NCI-H146 treated with DMSO at 0.1 percent for 48 hours (cell line): Measurements from ENCODE around the gene SELP.

Experiments used
- DNase-seq: peaks from one replicate; lab custom pipeline; 2025; ENCODE audit not compliant: unreplicated experiment; lab: John Stamatoyannopoulos, UW

Gene SELP

DNA sequence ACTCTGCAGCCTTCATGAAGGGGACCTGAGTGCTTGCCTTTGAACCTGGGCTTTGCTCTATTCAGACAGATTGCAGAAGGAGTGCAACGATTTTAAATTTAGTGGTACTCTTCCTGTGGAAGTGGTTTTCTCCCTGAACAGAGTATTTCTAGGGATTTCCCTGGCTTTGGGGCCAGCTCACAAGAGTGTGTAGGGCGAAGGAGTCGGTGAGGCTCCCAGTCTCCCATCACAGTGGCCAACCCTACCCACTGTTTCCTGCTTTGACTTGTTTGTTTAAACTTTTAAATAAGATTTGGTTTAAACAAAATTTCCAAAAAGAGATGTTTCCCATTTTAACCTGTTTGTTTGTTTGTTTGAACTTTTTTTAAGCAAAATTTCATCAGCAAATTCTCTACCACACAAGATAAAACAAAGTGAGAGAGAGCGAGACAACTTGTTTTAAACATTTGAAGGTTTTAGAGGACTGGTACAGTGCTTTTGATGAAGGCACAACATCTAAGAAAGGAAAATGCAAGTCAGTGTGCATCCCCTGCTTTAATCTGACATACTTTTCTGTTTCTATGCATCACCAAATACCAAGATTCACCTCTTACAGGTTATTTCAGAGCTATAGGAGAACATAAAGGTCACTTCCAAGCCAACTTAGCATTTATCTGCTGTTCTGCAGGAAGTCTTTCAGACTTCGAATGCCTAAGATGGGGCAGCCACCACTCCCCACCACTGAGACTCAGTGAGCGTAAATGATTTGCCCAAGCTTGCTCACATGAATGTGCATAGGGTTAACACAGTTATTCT, 6.6 kb downstream of the SELP start:
- no peak for DNase-seq

DNA sequence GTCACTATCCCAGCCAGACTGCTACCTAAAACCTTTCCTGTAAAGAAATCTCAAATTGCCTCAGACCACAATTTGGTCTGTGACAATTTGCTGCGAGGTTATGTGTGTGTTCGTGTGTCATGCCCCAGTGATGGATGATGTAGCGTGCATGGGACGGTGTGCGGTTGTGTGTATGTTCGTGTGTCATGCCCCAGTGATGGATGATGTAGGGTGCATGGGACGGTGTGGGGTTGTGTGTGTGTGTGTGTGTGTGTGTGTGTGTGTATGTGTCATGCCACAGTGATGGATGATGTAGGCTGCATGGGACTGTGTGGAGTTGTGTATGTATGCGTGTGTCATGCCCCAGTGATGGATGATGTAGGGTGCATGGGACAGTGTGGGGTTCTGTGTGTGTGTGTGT, 9.4 kb downstream of the SELP start:
- DNase-seq: no peak

DNA sequence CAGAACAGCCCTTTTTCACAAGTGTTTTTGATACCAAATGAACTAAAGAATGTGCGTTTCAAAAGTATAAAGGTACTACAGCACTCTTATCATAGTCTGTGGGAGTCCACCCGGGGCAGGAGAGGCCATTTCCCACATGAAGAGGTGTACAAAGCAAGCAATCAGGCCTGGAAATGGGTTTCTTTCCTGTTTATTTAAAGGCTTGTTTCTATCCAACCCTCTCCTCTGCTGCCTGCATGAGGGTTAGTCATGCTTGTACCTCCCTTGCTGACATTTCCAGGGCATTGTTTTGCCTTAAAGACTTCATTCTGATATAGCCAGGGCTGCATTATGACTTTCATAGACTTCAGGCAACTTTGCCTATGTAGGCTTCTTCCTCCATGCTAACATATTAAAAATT, 11.6 kb downstream of the SELP start:
- DNase-seq: no peak

DNA sequence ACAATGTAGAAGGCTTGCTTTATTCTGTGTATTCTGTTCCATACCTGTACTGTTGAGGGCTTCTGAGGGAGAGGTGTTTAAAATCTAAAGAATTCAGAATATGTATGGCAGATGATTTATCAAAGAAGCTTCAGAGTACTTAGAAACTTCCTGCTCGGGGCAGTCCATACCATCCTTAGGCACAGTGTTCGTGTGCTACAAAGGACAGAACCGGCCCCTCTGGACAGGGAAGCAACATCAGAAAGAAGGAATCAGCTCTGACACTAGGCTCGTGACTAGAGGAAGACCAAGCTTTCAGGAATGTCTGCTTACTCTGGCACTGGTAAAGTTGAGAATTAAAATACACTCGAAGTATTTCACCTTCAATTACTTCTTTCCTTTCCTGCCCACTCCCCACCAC, 14.1 kb downstream of the SELP start:
- DNase-seq: no peak

DNA sequence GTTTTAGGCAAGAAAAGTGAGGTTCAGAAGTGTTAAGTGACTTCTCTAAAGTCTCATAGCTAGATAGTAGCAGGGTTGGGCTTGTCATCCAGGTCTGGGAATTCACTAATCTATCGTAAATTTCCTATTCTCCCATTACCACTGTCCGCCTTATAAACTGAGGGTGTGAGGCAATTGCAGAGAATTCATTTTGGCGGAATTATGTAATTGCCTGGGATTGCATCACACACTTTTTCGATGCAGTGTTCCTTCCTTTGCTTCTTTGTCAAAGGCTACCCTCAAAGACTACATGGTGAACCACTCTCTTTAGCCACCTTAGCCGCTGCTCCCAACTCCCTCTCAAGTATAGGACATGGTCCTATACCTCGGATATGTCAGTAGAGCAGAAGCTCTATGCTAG, 19.1 kb downstream of the SELP start:
- DNase-seq: no peak

DNA sequence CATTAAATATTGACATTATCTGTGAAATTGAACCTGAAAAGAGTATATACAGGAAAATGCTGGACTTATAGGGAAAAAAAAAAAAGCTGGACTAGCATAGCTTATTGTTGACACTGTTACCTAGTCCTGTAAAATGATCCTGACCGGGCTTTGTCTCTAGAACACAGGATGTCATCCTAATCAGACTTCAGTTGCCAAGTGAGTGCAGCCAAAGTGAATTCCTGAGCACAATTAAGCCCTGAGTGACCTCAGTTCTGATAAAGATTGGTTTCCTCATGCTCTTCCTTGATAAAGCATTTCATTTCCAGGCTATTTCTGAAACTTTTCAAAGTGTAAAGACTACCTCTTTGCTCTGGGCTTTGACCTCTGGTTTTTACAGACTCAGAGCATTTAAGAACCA, 19.8 kb downstream of the SELP start:
- peak; percentile 8 for DNase-seq

DNA sequence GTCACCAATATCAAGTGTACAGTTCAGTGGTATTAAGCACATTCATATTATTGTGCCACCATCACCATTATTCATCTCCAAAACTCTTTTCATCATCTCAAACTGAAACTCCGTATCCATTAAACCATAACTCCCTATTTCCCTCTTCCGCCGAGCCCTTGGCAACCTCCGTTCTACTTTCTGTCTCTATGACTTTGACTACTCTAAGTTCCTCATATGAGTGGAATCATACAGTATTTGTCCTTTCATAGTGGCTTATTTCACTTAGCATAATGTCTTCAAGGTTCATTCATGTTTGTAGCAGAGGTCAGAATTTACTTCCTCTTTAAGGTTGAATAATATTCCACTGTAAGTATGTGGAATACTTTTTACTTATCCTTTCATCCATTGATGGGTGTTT, 21.7 kb downstream of the SELP start:
- no peak for DNase-seq

DNA sequence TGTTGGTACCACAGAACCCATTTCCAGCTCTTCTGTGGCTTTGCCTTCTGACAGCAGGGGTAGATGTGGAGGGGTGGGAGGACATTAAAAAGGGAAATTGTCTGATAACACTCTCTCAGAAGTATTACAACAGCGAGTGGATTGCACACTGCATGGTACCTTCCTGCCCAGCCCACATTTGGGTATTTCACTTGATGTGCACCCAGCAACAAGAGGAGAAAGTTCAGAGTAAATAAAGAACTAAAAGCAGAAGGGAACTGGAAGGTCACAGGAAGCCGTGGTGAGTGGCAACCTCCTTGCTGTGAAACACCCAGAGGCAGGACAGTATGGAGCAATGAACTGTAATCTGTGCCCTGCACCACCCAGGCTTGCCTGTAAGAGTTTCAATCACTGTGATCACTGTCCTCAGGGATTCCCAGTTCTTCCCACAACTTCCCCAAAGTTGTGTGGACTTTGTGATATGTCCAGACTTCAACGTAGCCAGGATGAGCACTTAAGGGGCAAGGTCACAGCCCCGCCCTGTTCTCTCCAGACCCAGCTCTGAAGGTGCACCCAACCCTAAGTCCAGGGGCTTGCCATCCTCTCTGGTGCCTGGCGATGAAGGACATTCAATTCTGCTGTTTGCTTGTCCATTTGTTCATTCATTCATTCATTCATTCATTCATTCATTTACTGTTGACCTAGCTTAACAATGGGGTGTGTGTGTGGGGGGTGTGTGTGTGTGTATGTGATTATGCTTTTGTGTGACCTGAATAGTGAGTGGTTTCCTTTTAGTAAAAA, 25.0 kb downstream of the SELP start:
- DNase-seq: no peak

DNA sequence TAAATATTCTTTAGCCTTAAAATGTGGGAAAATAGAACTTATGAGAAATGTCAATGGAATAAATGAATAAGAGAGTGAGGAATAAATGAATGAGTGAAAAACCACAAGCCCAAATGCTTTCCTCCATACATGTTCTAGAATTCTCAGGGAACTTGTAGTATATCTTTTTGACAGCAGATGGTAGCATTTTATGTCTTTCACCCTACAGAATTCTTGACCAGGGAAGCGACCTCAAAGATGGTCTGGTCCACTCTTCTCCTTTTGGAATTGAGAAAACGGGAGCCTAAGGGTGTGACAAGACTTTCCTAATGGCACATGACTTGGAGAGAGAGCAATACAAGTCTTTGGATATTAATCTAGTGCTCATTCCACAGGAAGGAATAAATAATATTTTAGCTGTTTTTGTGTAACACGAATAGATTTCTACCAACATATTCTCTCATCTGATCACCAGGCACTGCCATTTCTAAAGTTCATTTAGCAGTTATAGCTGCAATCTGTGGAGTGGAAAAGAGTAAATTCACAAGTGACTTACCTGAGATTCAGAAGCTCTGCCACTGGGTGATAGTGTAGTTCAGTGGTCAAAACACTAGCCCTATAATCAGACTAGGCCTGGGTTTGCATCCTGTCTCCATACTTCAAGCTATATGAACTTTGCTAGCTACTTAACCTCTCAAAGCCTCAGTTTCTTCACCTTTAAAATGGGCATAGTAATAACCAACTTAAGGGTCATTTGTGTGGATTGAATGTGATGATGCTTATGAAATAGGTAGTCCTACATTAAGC, 28.6 kb downstream of the SELP start:
- no peak for DNase-seq

DNA sequence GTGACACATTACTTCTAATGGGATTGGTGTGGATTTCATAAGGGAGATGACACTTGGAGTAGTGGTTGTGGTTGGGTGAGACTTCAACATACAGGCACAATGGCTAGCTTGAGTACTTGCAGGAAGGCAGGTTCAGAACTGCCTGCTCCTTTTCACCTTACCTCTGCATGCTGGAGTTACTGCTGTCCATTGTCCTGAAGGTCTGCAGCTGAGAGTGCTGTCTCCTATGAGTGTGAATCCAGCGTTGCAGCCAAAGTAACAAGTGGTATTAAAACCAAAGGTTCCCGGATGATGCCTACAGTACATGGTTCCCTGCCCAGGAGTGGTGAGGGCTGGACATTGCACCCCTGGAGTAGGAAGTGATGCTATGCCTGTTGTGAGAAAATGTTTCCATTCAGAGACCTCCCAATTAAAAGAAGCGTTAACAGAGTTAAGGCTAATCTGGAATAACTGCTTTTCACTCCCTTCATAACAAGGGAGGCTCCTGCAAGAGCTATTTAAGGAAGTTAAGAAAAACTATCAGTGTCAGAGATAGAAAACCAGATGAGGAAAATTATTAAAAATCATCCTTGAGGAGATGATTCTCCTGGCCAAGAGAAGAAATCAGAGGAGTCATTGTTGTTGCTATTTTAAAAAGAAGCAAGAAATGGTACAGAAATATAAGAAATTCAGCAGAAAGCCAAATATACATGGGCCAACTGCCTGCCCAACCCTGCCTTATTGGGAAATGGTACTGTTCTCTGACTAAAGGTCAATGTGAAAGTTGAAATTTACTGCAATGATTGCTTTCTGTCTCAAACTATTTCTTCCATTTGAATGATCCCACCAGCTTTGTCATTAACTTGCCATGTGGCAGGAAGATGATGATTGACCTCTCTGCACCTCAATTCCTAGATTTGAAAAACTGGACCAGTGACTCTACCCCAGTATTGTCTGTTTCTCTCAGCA, 33.9 kb downstream of the SELP start:
- DNase-seq: no peak

DNA sequence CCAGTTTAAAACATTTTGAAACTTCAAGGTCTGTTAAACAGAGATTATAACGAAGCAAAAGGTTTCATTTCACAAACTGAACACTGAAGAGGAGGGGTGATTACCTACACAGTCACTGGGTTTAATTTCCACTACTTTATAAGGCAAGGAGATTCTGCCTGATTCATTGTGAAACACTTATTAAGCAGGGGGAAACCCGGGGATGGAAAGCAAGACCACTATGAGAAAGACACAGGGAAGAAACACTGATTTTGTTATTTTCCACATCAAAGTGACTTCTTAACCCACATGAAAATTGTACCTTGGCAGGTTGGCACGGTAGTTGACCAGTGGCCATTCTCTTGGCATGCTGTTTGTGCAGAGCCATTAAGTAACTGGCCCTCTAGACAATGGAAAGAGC, 35.5 kb downstream of the SELP start:
- DNase-seq: no peak

DNA sequence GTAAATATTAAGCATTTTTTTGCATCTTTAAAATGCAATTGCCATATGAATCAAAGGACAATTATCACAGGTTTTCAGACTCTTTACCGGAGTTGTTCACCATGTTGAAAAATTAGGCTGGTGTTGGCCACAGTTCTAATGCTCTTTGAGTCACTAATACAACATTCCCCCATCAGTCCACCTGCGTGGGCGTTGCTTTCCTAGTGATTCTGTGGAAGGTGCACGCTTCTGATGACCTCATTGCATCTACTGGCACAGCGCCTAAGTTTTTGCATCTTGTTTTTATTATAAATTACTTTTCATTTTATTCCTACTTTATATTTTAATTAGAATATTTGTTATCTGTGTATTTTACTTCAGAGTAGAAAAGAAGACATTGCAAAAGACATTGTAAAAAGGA, 39.0 kb downstream of the SELP start:
- no peak for DNase-seq

DNA sequence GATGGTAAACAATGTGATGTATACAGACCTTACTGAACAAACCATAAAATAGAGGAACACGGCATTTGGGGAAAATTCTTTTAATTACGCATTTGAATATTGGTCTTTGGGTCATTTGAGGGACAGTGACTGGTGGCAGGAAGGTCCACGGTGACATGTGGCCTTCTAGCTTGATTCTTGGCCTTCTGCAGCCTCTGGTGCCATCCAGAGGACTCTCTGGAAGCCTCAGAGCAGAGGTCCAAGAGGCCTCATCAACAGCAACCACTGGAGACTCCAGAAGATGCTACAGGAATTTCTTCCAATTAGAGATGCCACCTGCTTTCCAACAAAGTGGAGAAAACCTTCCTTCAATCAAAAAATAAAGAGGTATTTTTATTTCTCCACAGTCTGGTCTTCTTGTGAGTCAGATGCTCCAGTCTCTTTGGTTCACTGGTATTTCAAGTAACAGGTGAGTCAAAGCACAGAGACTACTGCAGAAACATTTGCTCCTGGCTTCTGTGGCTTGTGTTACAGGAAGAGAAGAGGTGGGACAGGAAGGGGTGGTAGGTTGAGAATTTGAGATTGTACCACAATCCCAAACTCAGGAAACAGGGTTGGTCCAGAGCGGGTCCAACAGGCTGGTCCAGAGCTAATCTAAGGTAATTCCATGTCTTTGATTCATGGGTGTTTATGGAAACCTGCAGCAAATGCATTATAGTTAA, 41.0 kb downstream of the SELP start:
- no peak for DNase-seq

DNA sequence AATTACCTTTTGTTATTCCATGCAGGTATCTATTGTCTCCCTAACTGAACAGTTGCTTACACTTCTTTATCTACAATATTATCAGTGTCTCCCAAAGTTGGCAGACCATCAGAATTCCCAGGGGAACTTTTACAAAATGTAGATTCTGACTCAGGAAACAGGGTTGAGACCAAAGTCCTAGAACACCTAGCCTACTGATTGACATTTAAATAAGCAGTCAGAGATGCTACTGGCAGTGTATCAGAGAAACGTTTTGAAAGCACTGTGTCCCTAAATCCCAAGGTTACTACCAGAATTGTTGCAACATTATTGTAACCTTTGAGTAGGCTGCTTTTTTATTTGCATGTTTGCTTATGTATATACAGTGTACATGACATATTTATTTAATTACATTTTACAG, 41.8 kb downstream of the SELP start:
- no peak for DNase-seq

DNA sequence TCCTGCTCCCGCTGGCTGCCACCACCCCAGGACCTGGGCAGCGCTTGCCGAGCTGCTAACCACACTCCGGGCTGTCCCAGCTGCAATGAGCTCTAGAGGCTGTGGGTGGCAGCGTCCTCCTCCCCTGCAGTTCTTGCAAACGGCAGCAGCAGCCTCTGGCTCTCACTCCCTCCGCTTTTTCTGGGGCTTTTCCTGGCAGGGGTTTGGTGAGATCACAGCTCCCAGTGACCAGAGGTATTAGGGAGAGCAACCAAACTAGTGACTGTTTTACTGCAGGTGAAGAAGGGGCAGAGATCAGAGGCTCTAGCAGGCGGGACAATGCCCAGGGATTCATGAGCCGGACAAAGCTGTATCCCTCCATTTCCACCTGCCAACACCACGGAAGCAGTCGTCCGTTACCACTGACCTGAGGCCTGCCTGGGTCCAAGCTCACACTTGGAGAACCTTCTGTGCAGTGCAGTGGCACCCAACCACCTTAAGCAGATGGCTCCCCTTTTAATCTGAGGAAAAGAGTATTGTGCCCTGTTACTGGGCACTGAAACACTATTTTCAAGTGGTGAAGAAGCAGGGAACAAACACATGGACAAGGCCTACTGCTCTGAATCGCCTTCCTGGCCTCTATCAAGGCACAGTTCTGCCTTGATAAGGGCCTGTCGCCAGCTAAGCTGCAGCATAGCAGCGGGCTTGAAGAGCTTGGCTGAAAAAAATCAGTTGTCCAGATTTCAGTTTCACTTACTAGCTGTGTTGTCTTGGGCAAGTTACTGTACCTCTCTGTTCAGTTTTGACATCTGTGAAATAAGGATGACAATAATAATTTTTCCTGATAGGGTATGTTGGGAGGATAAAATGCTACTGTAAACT, 43.3 kb downstream of the SELP start, which contains the start of gene F5:
TSS of gene F5 (minus strand) at position 87 of the 861 bp plus-strand sequence. CDS start 95 bp downstream, outside the sequence.
- DNase-seq: peak; percentile 16

DNA sequence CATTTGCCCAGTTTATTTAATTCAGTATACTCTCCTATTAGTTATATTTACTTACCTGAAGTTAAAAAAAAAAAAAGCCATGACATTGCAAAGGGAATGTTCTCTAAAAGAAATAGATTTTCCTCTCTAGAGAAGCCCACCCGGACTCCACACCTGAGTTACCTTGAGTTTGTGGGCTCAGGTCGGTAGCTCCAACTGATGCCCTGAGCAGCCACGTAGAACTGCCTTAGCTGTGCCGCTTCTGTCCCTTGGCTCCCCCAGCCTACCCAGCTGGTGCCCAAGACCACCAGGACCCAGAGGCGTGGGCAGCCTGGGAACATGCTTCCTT, 43.9 kb downstream of the SELP start:
- DNase-seq: no peak

DNA sequence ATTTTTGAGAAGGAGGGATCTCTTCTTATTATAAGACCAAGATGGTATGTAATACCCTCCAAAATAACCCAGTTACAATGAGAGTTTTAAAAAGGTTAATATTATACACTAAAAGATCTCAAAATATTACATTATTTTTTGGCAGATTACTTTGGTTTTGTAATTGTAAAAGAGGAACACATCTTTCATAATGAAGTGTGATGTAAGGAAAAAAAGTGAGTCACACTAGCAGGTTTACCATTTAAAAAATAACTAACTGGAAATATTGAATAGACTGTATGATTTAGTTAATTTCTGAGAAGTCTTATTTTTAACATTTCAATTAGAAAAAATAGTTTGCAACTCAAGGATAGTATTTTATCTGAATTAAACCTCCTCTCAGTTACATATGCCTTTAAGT, 44.7 kb downstream of the SELP start:
- no peak for DNase-seq

DNA sequence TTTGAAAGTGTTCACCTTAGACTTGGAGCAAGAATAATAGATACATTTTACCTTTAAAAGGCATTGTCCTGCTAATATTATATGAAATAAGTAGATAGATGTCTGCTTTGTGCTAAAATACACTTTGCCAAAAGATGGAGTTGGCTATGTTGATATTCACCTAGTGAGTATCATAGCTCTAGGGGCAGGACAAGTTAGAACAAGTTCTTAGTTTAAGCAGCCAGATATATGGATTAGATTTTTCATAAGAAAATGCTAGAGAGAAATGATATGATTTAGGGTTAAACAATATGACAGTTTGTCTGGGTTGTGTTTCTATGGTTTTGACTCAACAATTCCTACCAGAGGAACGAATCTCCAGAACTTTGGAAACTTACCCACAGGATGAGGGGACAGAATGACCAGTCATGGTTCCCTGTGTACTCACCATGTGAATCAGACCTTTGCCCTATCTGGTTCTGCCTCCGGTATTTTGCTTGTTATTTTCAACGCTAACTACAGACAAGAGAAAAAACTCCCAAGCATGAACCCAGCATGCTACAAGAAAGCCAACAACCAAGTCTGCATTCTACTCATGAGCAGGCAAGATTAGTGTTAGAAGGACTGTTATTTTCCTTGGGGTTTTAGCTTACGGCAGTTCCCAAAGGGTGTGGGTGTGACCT, 45.3 kb downstream of the SELP start:
- DNase-seq: no peak
